ENCODE results near the gene RBM47. TPM values are rescaled to one million over a fixed set of nuclear protein-coding genes. Genes with fewer than 3 reads are reported as not detected.

Gene RBM47
- polyA plus RNA-seq, 3 donors: 79.5 to 101 (median 92.8) TPM

- Histone ChIP-seq H3K27me3 (ENCODE audit: control insufficient read depth in 2 of 2, insufficient read depth in 2 of 2, low read length in 2 of 2) (no peaks in the 10 kb centered on the region), H3K9me3 (replicated peaks in 1 of 2; ENCODE audit: control insufficient read depth in 1 of 2, insufficient read depth in 1 of 2, low read length in 2 of 2) (no peaks in the 10 kb centered on the region), H3K36me3 (replicated peaks in 1 of 2; ENCODE audit: control insufficient read depth in 1 of 2, insufficient read depth in 2 of 2, low read length in 2 of 2) (peaks cover 3 to 20% of the 10 kb centered on the region in 2 donors), H3K4me2 (replicated peaks; ENCODE audit: extremely low read depth, low read length, poor library complexity, severe bottlenecking) (no peak overlapping the region), H3K4me1 (ENCODE audit: control insufficient read depth in 1 of 2, insufficient read depth in 2 of 2, low read length in 2 of 2) (peaks cover 35 to 57% of the 10 kb centered on the region in 2 donors), H3K4me3 (replicated peaks in 1 of 3; ENCODE audit: low read depth in 2 of 3, low read length in 3 of 3) (no peak overlapping the region), H4K20me1 (ENCODE audit: insufficient read depth, low read length) (peaks cover 98% of the 10 kb centered on the region), H3K9ac (ENCODE audit: insufficient read depth, low read length, poor library complexity, severe bottlenecking) (no peak overlapping the region), H3K27ac (ENCODE audit: low read depth in 1 of 2, low read length in 2 of 2) (peak overlapping the region; percentile 25 to 79), H3K79me2 (ENCODE audit: insufficient read depth, low read length) (peaks cover 100% of the 10 kb centered on the region), H2AFZ (ENCODE audit: insufficient read depth, low read depth, low read length, poor library complexity, severe bottlenecking) (no peak overlapping the region)
- Mint-ChIP-seq H3K27ac (peak overlapping the region; percentile 79 to 93 (median 91)), H3K9me3 (no peaks in the 10 kb centered on the region), H3K4me1 (peaks cover 60% of the 10 kb centered on the region), H3K4me3 (no peak overlapping the region), H3K27me3 (ENCODE audit: low read depth in 3 of 3) (no peaks in the 10 kb centered on the region), H3K36me3 (peaks cover 34% of the 10 kb centered on the region in 2 donors)
- TF ChIP-seq CTCF (IDR thresholded peaks at IDR 0.05): no peak
- intact Hi-C loops (cut with micrococcal nuclease): loop anchor here (5.0 to 10.0 kb wide), 3 partner anchors 52 to 230 kb away; partner anchors contain the start of gene RBM47 (in 1 of the 2)
- no CpG with 5 or more reads among the region's 3 CpGs for WGBS (ENCODE audit: insufficient coverage)
- peak in 2 of 3 donors; percentile 14 to 19 for DNase-seq
Measured at GRCh38 chr4:40492691-40493090, 137.0 kb downstream of the RBM47 start.

- H3K36me3 ChIP-seq (replicated peaks in 1 of 2; ENCODE audit: control insufficient read depth in 1 of 2, insufficient read depth in 2 of 2, low read length in 2 of 2): peaks cover 3 to 16% of the 10 kb centered on the region in 2 donors
- H3K4me1 Mint-ChIP-seq: peaks cover 78% of the 10 kb centered on the region
- no peaks in the 10 kb centered on the region for H3K9me3 ChIP-seq (replicated peaks in 1 of 2; ENCODE audit: control insufficient read depth in 1 of 2, insufficient read depth in 1 of 2, low read length in 2 of 2)
- H3K27ac ChIP-seq (ENCODE audit: low read depth in 1 of 2, low read length in 2 of 2): no peak overlapping the region
- DNase-seq: no peak
- H3K4me3 Mint-ChIP-seq: no peak overlapping the region
- H3K4me3 ChIP-seq (replicated peaks in 1 of 3; ENCODE audit: low read depth in 2 of 3, low read length in 3 of 3): no peak overlapping the region
- H3K9ac ChIP-seq (ENCODE audit: insufficient read depth, low read length, poor library complexity, severe bottlenecking): no peak overlapping the region
- H3K27ac Mint-ChIP-seq: peak overlapping the region in 4 of 7 donors; percentile 21 to 79 (median 76)
- H4K20me1 ChIP-seq (ENCODE audit: insufficient read depth, low read length): peaks cover 97% of the 10 kb centered on the region
- H3K27me3 ChIP-seq (ENCODE audit: control insufficient read depth in 2 of 2, insufficient read depth in 2 of 2, low read length in 2 of 2): no peaks in the 10 kb centered on the region
- no peak for TF ChIP-seq CTCF (IDR thresholded peaks at IDR 0.05)
- no peak overlapping the region for H2AFZ ChIP-seq (ENCODE audit: insufficient read depth, low read depth, low read length, poor library complexity, severe bottlenecking)
- peaks cover 98% of the 10 kb centered on the region for H3K79me2 ChIP-seq (ENCODE audit: insufficient read depth, low read length)
- peaks cover 0 to 2% (median 0%) of the 10 kb centered on the region in 3 donors for H3K27me3 Mint-ChIP-seq (ENCODE audit: low read depth in 3 of 3)
- peaks cover 56 to 79% of the 10 kb centered on the region in 2 donors for H3K4me1 ChIP-seq (ENCODE audit: control insufficient read depth in 1 of 2, insufficient read depth in 2 of 2, low read length in 2 of 2)
- H3K36me3 Mint-ChIP-seq: peaks cover 34% of the 10 kb centered on the region in 2 donors
- H3K4me2 ChIP-seq (replicated peaks; ENCODE audit: extremely low read depth, low read length, poor library complexity, severe bottlenecking): no peak overlapping the region
- H3K9me3 Mint-ChIP-seq: no peaks in the 10 kb centered on the region
- no CpG with 5 or more reads among the region's 10 CpGs for WGBS (ENCODE audit: insufficient coverage)
- intact Hi-C loops (cut with micrococcal nuclease): loop anchor here (5.0 to 10.0 kb wide), 3 partner anchors 54 to 232 kb away; partner anchors contain the start of gene RBM47 (in 1 of the 2)
Measured at GRCh38 chr4:40490481-40490880, 139.2 kb downstream of the RBM47 start.

Measured in CD14-positive monocyte (primary cell).